NCI-H226 (cell line): ENCODE data around the gene APBA3.

Experiments used
- DNase-seq: peaks from one replicate; pipeline ENCODE4 v3.0.0-alpha.2; 2015

The APBA3 gene

GRCh38 chr19:3785938-3786824 is 24.7 kb upstream of the APBA3 start, which contains the start of gene MATK:
TSS of gene MATK (minus strand) at chr19:3786381. CDS start at chr19:3785135, 1,246 bp downstream.
- no peak for DNase-seq

GRCh38 chr19:3785451-3785937 is 24.0 kb upstream of the APBA3 start:
- DNase-seq, result no peak

DNA sequence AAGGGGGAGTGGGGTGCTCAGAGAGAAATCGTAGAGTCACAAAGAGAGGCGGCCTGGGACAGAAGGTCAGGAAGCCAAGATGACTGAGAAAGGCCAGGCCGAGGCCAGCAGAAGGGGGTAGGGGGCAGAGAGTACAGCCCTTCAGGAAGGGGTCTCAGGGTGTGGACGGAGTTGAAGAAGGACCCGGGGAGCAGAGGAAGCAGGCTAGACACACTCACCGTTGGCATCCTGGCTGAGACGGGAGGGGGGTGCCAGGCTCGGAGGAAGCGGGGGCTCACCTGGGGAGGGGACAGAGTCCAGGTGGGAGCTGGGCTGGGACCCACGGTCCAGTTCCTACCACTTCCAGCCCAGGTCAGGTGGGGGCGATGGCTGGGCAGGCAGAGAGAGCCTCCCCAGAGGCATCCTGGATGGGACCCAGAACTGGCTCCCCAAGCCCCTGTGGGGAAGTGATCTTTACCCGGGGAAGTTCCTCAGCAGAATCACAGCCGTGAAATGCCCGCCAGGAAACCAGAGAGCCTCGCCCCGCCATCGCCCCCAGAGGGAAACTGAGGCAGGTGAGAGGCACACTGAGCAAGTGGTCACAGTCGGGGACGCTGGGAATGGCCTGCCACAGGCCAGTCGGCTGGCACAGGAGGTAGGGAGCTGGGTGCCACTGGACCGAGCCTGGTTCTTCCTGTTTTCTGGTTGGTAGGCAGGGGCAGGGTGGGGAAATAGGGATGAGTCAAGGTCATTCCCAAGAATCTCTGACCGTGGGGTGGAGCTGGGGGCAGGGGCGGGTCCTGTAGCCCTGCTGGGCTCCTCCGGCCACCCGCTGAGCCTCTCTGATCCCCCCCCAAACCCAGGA is 23.3 kb upstream of the APBA3 start:
- peak; percentile 68 for DNase-seq

GRCh38 chr19:3783660-3784584 is 22.4 kb upstream of the APBA3 start:
- DNase-seq, result no peak

GRCh38 chr19:3782903-3783302 is 21.4 kb upstream of the APBA3 start:
- no peak for DNase-seq

GRCh38 chr19:3782330-3782729 is 20.8 kb upstream of the APBA3 start:
- DNase-seq, result no peak

GRCh38 chr19:3781603-3782002 is 20.1 kb upstream of the APBA3 start:
- no peak for DNase-seq

- DNase-seq, result no peak
These were observed 19.4 kb upstream of the APBA3 start for GRCh38 chr19:3780786-3781304.

DNA sequence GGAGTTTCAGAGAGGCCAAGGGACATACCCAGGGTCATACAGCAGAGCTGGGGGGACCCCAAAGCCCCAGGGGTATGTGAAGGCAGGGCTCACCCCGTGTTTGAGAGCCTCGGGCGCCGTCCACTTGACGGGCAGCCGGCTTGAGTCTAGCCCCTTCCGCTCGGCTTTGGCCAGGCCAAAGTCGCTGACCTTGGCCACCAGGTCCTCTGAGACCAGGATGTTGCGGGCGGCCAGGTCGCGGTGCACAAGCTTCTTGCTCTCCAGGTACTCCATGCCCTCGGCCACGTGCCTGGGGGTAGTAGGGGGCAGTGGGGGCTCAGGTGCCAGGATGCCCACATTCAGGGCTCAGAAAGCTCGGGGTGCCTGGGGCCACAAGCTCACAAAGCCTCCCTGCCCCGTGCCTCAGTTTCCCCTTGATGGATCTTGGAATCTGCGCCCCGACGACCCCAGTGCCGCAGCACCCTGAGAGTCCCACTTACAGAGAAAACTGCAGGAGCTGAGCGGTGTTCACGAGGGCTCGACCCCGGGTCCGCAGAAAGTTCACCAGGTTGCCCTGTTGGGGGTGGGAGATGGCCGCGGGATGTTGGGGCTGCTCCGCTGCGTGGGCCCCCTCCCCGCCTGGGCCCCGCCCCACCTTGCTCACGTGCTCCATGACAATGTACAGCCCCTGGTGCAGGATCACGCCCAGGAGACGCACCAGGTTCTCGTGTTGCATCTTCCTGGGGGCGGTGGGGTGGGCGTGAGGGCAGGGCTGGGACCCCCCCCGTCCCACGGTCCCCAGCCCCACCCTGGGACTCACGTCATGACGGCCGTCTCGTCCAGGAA is 17.6 kb upstream of the APBA3 start:
- DNase-seq, result no peak

DNA sequence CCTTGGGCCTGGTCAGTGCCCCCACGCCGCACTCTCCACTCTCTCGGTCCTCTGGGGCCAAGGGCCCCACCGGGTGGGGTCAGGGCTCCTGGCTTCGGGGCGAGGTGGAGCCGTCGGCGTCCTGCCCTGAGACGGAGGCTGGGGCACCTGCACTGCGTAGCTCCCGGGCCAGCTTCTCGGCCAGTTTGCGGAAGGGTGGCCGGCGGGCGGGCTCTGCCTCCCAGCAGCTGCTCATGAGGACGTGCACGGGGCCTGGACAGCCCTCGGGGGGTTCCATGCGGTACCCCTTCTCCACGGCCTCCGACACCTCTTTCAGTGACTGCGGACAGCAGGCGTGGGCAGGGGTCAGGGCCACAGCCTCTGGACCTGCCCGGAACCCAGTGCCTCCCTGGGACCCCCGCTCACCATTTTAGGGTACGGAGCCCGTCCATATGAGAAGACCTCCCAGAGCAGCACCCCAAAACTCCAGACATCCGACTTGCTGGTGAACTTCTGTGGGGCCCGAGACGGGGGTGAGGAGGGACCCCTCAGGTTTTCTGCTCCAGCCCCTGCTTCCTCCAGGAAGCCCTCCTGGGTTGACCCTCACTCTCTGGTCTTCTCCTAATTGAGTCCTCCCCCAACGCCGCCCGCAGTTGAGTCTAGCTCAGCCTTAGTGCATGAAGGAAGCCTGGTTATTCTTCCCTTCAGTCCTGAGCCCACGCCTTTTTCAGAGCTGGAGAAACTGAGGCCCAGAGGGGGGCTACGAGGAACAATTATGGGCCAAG is 16.8 kb upstream of the APBA3 start:
- DNase-seq, result no peak

DNA sequence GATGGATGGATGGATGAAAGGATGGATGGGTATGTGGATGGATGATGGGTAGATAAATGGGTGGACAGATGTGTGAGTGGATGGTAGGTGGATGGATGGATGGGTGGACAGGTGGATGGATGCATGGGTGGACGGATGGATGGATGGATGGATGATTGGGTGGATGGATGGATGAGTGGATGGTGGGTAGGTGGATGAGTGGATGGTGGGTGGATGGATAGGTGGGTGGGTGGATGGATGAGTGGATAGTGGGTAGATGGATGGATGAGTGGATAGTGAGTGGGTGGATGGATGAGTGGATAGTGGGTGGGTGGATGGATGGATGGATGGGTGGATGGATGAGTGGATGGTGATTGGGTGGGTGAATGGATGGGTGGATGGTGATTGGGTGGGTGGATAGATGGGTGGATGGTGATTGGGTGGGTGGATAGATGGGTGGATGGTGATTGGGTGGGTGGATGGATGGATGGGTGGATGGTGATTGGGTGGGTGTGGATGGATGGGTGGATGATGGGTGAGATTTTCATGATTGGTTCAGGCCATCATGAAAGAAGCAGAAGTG is 15.1 kb upstream of the APBA3 start:
- DNase-seq, result no peak

GRCh38 chr19:3775831-3776230 is 14.3 kb upstream of the APBA3 start:
- DNase-seq, result no peak

GRCh38 chr19:3775374-3775711 is 13.9 kb upstream of the APBA3 start:
- DNase-seq, result no peak

DNA sequence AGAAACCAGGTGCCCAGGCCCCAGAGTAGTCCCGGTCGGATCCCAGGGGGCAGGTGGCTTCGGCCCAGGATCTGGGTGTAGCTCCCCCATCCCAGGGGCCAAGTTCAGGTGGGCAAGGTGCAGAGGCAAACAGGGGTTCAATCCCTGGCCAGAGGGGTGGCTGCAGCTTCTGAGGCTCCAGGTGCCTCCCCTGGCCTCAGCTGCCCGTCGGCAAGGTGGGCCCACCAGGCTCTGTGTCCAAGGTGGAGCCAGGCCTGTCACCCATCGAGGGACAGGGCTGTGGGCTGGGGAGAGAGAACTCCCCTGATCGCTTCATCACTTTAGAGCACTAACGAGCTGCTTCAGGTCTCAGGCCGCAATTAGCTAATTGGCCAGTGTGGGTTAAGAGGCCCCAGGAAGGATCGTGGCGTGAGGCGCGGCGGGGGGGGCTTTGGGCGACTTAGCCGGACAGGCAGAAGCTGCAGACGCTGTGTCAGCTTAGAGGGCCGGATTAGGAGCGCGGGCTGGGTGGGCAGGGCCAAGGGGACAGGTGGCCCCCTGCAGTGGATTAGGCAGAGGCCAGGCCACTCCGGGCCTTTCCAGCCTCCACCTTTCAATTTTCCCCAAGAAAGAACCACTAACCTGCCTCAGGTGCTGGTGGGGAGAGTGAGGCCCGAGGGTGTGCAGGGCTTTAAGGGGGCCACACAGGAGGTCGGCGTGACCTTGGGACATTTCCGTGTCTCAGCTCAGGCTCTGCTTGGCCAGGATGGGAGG is 13.3 kb upstream of the APBA3 start:
- DNase-seq, result no peak

- no peak for DNase-seq
These were observed 12.5 kb upstream of the APBA3 start for GRCh38 chr19:3773814-3774515.

- no peak for DNase-seq
These were observed 10.5 kb upstream of the APBA3 start, which contains the start of gene RAX2 for GRCh38 chr19:3771906-3772455. TSS of gene RAX2 (minus strand) at chr19:3772228. CDS start at chr19:3771742, 486 bp downstream.

- DNase-seq, result no peak
These were observed 9.8 kb upstream of the APBA3 start for GRCh38 chr19:3771000-3771905.
